Brain microvascular endothelial cell (primary cell): ENCODE data around the gene FBXO31.
A peak's percentile ranks its signal among the peaks of the same experiment; 100 is the strongest.

Source experiments
- DNase-seq: peaks from one replicate; pipeline ENCODE4 v3.0.0-alpha.2; 2020
- H3K27ac ChIP-seq: fragments of 250-450 bp; sonication (Bioruptor Pico); 2 replicates; pipeline ENCODE4 v1.5.1; 2020; ENCODE audit warnings: mild to moderate bottlenecking, moderate library complexity
- H3K27me3 ChIP-seq: fragments of 250-450 bp; sonication (Bioruptor Pico); replicated peaks from 2 replicates; pipeline ENCODE4 v1.5.1; 2020; ENCODE audit warnings: mild to moderate bottlenecking
- H3K36me3 ChIP-seq: fragments of 250-450 bp; sonication (Bioruptor Pico); replicated peaks from 2 replicates; pipeline ENCODE4 v1.5.1; 2020; ENCODE audit warnings: mild to moderate bottlenecking
- H3K4me3 ChIP-seq: 2 replicates; pipeline ENCODE4 v1.5.1; 2011; ENCODE audit warnings: low read depth, mild to moderate bottlenecking, control low read depth, low read length, moderate library complexity
- CTCF ChIP-seq: IDR thresholded peaks from 2 replicates; pipeline ENCODE4 v1.5.1; 2011; ENCODE audit warnings: low read depth, mild to moderate bottlenecking, moderate library complexity, low read length, control low read depth, inconsistent platforms; ENCODE audit errors: missing control alignments
- in situ Hi-C: cut with HindIII; loops from 2 replicates; pipeline ENCODE4 v1.10.0; 2017; ENCODE audit warnings: low sequenced_read_pairs, low pct_ligation_motif_present

FBXO31 gene

DNA sequence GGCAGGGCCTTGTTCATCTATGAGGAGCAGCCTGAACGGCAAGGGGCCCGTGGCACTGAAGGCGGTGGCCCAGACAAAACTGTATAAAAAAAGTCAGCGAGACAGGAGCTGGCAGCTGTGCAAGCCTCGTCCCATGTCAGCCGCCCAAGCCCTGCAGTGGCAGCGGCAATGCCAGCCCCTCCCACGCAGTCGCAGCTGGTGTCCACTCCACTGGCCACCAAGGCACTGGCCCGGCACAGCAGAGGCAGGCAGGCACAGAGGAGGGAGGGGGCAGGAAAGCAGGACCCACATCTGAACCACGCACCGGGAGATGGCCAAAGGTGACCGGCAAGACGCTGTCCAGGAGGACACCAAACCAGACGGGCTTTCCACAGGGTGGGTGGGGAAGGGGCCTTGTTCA, 50.5 kb downstream of the FBXO31 start:
- in situ Hi-C loops, result no loop called here
- no peak overlapping the region for H3K27ac ChIP-seq
- H3K27me3 ChIP-seq, result no peaks in the 10 kb centered on the region
- no peak for TF ChIP-seq CTCF
- peaks cover 49% of the 10 kb centered on the region for H3K36me3 ChIP-seq
- H3K4me3 ChIP-seq, result no peak overlapping the region
- no peak for DNase-seq

- in situ Hi-C loops, result no loop called here
- H3K4me3 ChIP-seq, result no peak overlapping the region
- H3K27me3 ChIP-seq, result no peaks in the 10 kb centered on the region
- H3K36me3 ChIP-seq, result peaks cover 49% of the 10 kb centered on the region
- DNase-seq, result peak; percentile 12
- no peak overlapping the region for H3K27ac ChIP-seq
- TF ChIP-seq CTCF, result no peak
Observed at GRCh38 chr16:87332150-87332549, 51.4 kb downstream of the FBXO31 start.

GRCh38 chr16:87331241-87331801, 52.3 kb downstream of the FBXO31 start:
- in situ Hi-C loops, result no loop called here
- H3K27ac ChIP-seq, result no peak overlapping the region
- H3K4me3 ChIP-seq, result no peak overlapping the region
- H3K27me3 ChIP-seq, result no peaks in the 10 kb centered on the region
- TF ChIP-seq CTCF, result no peak
- no peak for DNase-seq
- peaks cover 49% of the 10 kb centered on the region for H3K36me3 ChIP-seq

- no peak for TF ChIP-seq CTCF
- no peak overlapping the region for H3K4me3 ChIP-seq
Observed at GRCh38 chr16:87330646-87331045, 52.9 kb downstream of the FBXO31 start.

GRCh38 chr16:87330257-87330624, 53.3 kb downstream of the FBXO31 start:
- TF ChIP-seq CTCF, result no peak
- DNase-seq, result no peak
- peaks cover 45% of the 10 kb centered on the region for H3K36me3 ChIP-seq
- in situ Hi-C loops, result no loop called here
- H3K27ac ChIP-seq, result no peak overlapping the region
- H3K4me3 ChIP-seq, result no peak overlapping the region
- no peaks in the 10 kb centered on the region for H3K27me3 ChIP-seq

More at GRCh38 chr16:87330646-87331045, 52.9 kb downstream of the FBXO31 start:
- Histone ChIP-seq H3K36me3 (peaks cover 46% of the 10 kb centered on the region), H3K27me3 (no peaks in the 10 kb centered on the region), H3K27ac (no peak overlapping the region)
- in situ Hi-C loops, result no loop called here
- DNase-seq, result no peak
